ENCODE measurements around the gene TENT4A.

- TF ChIP-seq PATZ1 (CRISPR knock-in tag; IDR thresholded peaks at IDR 0.05; ENCODE audit: borderline replicate concordance), result no peak
- TF ChIP-seq CSDC2 (CRISPR knock-in tag; IDR thresholded peaks at IDR 0.05), result no peak
Measured at GRCh38 chr5:6727231-6727630, 14.0 kb downstream of the TENT4A start.
